Measurements from ENCODE around the gene SSBP4. TPM values are rescaled to one million over a fixed set of nuclear protein-coding genes. Genes with fewer than 3 reads are reported as not detected.

The SSBP4 gene
- total RNA-seq, 1 experiment from 2014 or later = 164 TPM

DNA sequence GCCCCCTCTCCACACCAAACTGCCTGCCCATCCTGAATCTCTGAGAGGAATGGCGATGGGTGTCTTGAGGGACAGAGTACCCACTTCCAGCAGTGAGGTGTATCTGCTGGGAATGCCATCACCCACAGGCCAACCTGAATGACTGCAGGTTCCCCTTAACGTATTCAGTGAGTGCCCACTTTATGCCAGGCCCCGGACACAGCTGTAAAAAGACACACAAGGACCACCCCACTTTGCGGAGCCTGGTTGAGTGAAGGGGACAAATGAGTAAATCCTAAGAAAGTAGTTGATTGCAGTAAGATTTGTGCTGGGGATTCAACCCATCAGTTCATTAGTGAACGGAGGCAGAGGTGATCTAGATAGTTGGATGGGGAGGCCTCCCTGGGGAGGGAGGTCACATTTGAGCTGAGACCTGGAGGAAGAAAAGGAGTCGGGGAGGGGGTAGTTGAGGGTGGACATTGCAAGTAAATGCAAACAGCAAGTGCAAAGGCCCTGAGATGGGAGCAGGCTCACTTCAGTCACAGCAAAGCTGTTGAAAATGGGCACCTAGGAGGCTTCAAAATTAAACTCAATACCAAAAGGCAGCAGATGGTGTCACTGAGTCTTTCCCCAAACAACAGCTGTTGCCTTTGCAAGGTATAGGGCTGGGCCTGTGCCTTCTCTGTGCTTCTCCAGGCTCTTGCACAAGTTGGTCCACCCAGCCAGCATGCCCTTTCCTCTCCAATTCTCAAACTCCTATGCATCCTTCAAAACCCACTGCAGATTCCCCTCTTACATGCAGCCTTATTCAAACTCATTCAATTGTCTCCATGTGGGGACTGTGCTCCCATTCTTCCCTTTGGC lies 28.9 kb upstream of the SSBP4 start (continued):
- TF ChIP-seq CBX3 (IDR thresholded peaks at IDR 0.05; ENCODE audit: low read depth) (no peak), POLR2A (IDR thresholded peaks at IDR 0.05; ENCODE audit: borderline replicate concordance, extremely low read depth, insufficient read depth, insufficient read length) (no peak), CEBPB (IDR thresholded peaks at IDR 0.05; ENCODE audit: low read depth) (peak; percentile 22; the same call in 1 of the 2 replicates), YY1 (IDR thresholded peaks at IDR 0.05; ENCODE audit: extremely low read depth, insufficient replicate concordance, low read depth, low read length) (no peak)

DNA sequence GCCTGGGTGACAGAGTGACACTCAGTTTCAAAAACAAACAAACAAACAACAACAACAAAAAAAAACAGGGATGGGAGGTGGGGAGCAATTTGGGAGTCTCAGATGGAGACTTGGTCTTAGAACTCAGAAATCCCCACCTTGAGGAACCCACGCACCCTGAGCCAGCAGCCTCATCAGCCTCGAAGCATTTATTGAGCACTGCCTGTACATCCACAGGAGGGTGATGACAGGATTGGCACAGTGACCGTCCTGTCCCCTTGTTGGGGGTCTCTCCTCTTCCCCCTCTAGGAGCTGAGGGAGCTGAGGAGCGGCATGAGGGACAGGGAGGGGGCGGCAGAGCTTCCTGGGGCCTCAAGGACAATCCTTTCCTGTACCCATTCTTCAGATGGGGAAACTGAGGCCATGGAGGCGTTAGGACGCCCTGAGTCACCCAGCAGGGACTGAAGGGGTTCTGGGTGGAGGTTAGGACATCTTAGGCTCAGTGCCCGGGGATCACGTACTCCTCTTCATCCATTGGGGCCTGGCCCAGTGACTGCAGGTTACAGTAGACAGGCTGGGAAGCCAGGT lies 27.6 kb upstream of the SSBP4 start:
- Histone ChIP-seq H4K20me1 (ENCODE audit: insufficient read depth) (no peaks in the 10 kb centered on the region), H3K9me2 (ENCODE audit: insufficient read depth) (no peaks in the 10 kb centered on the region), H3K27ac (ENCODE audit: low read depth, low read length) (no peak overlapping the region), H3K4me1 (ENCODE audit: control insufficient read depth in 1 of 2, insufficient read depth in 2 of 2, low read length in 2 of 2) (peaks cover 17 to 47% of the 10 kb centered on the region in 2 experiments; a peak in 3 of 4 replicates), H3K27me3 (ENCODE audit: insufficient read depth, low read length) (no peaks in the 10 kb centered on the region), H3K9me3 (ENCODE audit: control insufficient read depth in 1 of 2, insufficient read depth in 1 of 2, low read depth in 1 of 2, low read length in 2 of 2) (no peaks in the 10 kb centered on the region), H3K4me2 (ENCODE audit: low read length) (no peak overlapping the region), H3K36me3 (ENCODE audit: control insufficient read depth in 1 of 2, insufficient read depth in 2 of 2, low read length in 2 of 2) (peaks cover 0 to 6% of the 10 kb centered on the region in 2 experiments; a peak in 1 of 4 replicates), H2AFZ (ENCODE audit: low read depth, low read length, poor library complexity, severe bottlenecking) (no peak overlapping the region), H3K79me2 (ENCODE audit: insufficient read depth, low read length) (peaks cover 10% of the 10 kb centered on the region), H3K9ac (ENCODE audit: low read length) (no peak overlapping the region), H3K4me3 (replicated peaks in 1 of 2; ENCODE audit: low read depth in 1 of 2, low read length in 2 of 2) (no peak overlapping the region)
- no TSS peak for BruUV-seq (replicated peaks)
- no peak for ATAC-seq
- ChIA-PET RAD21 (ENCODE audit: low non-redundant PET in 1 of 2, low total read pairs in 2 of 2, uncharacterized antibody in 2 of 2, unreplicated experiment in 2 of 2) (no interaction called here), CTCF (interaction anchor here (1.0 kb wide), 1 partner anchor 19 kb away, joined by 4 read pairs; no protein-coding TSS in a partner anchor), POLR2A (interaction anchor here (0.9 to 5.7 kb wide), 12 partner anchors 8 to 188 kb away, joined by 3 to 58 read pairs (median 8); partner anchors contain the start of genes IQCN, JUND, RAB3A and SSBP4)
- no peak for DNase-seq (ENCODE audit: low read depth, low spot score)
- intact Hi-C loops (cut with micrococcal nuclease) = no loop called here
- TF ChIP-seq, protein P1, sequence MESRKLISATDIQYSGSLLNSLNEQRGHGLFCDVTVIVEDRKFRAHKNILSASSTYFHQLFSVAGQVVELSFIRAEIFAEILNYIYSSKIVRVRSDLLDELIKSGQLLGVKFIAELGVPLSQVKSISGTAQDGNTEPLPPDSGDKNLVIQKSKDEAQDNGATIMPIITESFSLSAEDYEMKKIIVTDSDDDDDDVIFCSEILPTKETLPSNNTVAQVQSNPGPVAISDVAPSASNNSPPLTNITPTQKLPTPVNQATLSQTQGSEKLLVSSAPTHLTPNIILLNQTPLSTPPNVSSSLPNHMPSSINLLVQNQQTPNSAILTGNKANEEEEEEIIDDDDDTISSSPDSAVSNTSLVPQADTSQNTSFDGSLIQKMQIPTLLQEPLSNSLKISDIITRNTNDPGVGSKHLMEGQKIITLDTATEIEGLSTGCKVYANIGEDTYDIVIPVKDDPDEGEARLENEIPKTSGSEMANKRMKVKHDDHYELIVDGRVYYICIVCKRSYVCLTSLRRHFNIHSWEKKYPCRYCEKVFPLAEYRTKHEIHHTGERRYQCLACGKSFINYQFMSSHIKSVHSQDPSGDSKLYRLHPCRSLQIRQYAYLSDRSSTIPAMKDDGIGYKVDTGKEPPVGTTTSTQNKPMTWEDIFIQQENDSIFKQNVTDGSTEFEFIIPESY (IDR thresholded peaks at IDR 0.05; ENCODE audit: extremely low read depth, insufficient replicate concordance, low read length) = no peak
- TF ChIP-seq EZH2 (IDR thresholded peaks at IDR 0.05) = no peak
- TF ChIP-seq POLR2A (IDR thresholded peaks at IDR 0.05; ENCODE audit: borderline replicate concordance, extremely low read depth, insufficient read depth, insufficient read length) = no peak
- TF ChIP-seq, protein P2, sequence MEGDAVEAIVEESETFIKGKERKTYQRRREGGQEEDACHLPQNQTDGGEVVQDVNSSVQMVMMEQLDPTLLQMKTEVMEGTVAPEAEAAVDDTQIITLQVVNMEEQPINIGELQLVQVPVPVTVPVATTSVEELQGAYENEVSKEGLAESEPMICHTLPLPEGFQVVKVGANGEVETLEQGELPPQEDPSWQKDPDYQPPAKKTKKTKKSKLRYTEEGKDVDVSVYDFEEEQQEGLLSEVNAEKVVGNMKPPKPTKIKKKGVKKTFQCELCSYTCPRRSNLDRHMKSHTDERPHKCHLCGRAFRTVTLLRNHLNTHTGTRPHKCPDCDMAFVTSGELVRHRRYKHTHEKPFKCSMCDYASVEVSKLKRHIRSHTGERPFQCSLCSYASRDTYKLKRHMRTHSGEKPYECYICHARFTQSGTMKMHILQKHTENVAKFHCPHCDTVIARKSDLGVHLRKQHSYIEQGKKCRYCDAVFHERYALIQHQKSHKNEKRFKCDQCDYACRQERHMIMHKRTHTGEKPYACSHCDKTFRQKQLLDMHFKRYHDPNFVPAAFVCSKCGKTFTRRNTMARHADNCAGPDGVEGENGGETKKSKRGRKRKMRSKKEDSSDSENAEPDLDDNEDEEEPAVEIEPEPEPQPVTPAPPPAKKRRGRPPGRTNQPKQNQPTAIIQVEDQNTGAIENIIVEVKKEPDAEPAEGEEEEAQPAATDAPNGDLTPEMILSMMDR (IDR thresholded peaks at IDR 0.05 in 2 of 3, conservative IDR thresholded peaks at IDR 0.05 in 1 of 3; ENCODE audit: borderline replicate concordance in 1 of 3, insufficient read depth in 1 of 3, low read depth in 2 of 3, low read length in 2 of 3) = no peak
- no peak for TF ChIP-seq TCF7L2 (IDR thresholded peaks at IDR 0.05; ENCODE audit: borderline replicate concordance, extremely low read depth, insufficient read depth, insufficient read length)
- TF ChIP-seq, protein P3, sequence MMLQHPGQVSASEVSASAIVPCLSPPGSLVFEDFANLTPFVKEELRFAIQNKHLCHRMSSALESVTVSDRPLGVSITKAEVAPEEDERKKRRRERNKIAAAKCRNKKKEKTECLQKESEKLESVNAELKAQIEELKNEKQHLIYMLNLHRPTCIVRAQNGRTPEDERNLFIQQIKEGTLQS (IDR thresholded peaks at IDR 0.05) = no peak
- TF ChIP-seq CBX3 (IDR thresholded peaks at IDR 0.05; ENCODE audit: low read depth) = no peak
- no peak for TF ChIP-seq YY1 (IDR thresholded peaks at IDR 0.05; ENCODE audit: extremely low read depth, insufficient replicate concordance, low read depth, low read length)
- TF ChIP-seq RAD21 (IDR thresholded peaks at IDR 0.05; ENCODE audit: low read depth) = no peak
- TF ChIP-seq SP1 (IDR thresholded peaks at IDR 0.05; ENCODE audit: low read depth) = no peak
- TF ChIP-seq, protein P4, sequence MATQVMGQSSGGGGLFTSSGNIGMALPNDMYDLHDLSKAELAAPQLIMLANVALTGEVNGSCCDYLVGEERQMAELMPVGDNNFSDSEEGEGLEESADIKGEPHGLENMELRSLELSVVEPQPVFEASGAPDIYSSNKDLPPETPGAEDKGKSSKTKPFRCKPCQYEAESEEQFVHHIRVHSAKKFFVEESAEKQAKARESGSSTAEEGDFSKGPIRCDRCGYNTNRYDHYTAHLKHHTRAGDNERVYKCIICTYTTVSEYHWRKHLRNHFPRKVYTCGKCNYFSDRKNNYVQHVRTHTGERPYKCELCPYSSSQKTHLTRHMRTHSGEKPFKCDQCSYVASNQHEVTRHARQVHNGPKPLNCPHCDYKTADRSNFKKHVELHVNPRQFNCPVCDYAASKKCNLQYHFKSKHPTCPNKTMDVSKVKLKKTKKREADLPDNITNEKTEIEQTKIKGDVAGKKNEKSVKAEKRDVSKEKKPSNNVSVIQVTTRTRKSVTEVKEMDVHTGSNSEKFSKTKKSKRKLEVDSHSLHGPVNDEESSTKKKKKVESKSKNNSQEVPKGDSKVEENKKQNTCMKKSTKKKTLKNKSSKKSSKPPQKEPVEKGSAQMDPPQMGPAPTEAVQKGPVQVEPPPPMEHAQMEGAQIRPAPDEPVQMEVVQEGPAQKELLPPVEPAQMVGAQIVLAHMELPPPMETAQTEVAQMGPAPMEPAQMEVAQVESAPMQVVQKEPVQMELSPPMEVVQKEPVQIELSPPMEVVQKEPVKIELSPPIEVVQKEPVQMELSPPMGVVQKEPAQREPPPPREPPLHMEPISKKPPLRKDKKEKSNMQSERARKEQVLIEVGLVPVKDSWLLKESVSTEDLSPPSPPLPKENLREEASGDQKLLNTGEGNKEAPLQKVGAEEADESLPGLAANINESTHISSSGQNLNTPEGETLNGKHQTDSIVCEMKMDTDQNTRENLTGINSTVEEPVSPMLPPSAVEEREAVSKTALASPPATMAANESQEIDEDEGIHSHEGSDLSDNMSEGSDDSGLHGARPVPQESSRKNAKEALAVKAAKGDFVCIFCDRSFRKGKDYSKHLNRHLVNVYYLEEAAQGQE (IDR thresholded peaks at IDR 0.05; ENCODE audit: low read depth) = no peak
- TF ChIP-seq JUND (IDR thresholded peaks at IDR 0.05) = no peak
- no peak for TF ChIP-seq ZFX (IDR thresholded peaks at IDR 0.05)

Measured in HCT116 (cell line).